ENCODE measurements around the gene WRAP53. TPM values are rescaled to one million over a fixed set of nuclear protein-coding genes. Genes with fewer than 3 reads are reported as not detected.
A peak's percentile ranks its signal among the peaks of the same experiment; 100 is the strongest.

The WRAP53 gene
- total and polyA plus RNA-seq, 10 of the 15 experiments (the other 5 are each of a cell fraction or from before 2014, with no cell fraction given), result 1.9 to 42.0 (median 21.9) TPM

GRCh38 chr17:7688808-7689316, 585 bp downstream of the WRAP53 start:
- Histone ChIP-seq H3K36me3 (ENCODE audit: control insufficient read depth in 2 of 2, insufficient read depth in 2 of 2, low read length in 1 of 2) (peaks cover 0 to 5% of the 10 kb centered on the region in 2 experiments; a peak in 1 of 4 replicates), H3K79me2 (ENCODE audit: control insufficient read depth, insufficient read depth, low read length) (peaks cover 52% of the 10 kb centered on the region), H3K27ac (ENCODE audit: control insufficient read depth, insufficient read depth) (peak overlapping the region; percentile 82), H4K20me1 (ENCODE audit: control insufficient read depth, insufficient read depth) (no peaks in the 10 kb centered on the region), H3K4me1 (ENCODE audit: control insufficient read depth, insufficient read depth, low read length) (peaks cover 12% of the 10 kb centered on the region), H3K27me3 (replicated peaks in 1 of 2; ENCODE audit: control insufficient read depth in 2 of 2, insufficient read depth in 2 of 2, low read length in 1 of 2) (no peaks in the 10 kb centered on the region), H3K4me2 (ENCODE audit: control insufficient read depth, insufficient read depth) (peak overlapping the region; percentile 98), H3K9ac (ENCODE audit: control insufficient read depth, insufficient read depth, low read length) (peak overlapping the region; percentile 97), H3K4me3 (peak overlapping the region; percentile 82), H2AFZ (ENCODE audit: control insufficient read depth, low read depth, low read length) (peak overlapping the region; percentile 98), H3K9me3 (replicated peaks; ENCODE audit: control insufficient read depth, insufficient read depth, low read length) (no peaks in the 10 kb centered on the region)
- in situ Hi-C loops (cut with MboI), result no loop called here
- ChIA-PET SMC1A (ENCODE audit: uncharacterized antibody, unreplicated experiment) (interaction anchor here (1.9 to 5.1 kb wide), 7 partner anchors 54 to 253 kb away, joined by 7 to 42 read pairs (median 17); partner anchors contain the start of genes MPDU1, SAT2 and SENP3), POLR2A (interaction anchor here (0.7 to 4.3 kb wide), 4 partner anchors 62 to 475 kb away, joined by 3 to 33 read pairs (median 12); partner anchors contain the start of genes SAT2, TMEM102 and TNFSF13), CTCF (interaction anchor here (0.8 to 6.4 kb wide), 18 partner anchors 10 to 430 kb away, joined by 3 to 128 read pairs (median 7); partner anchors contain the start of genes FXR2, MPDU1, NAA38 and SAT2), RAD21 (ENCODE audit: unreplicated experiment) (interaction anchor here (0.5 to 4.0 kb wide), 5 partner anchors 61 to 407 kb away, joined by 3 to 28 read pairs (median 10); partner anchors contain the start of genes SAT2, SENP3 and SLC2A4)
- DNase-seq (ENCODE audit: low read depth, low spot score), result no peak
- 8% methylated on average over 13 of the region's 13 CpGs for WGBS (ENCODE audit: insufficient coverage, insufficient replicate concordance, low lambda C conversion rate, missing lambda C conversion rate)
- FAIRE-seq, result no peak
- BruUV-seq (replicated peaks), result no TSS peak
- intact Hi-C loops (cut with micrococcal nuclease; ENCODE audit: unreplicated experiment), result loop anchor here (5.0 to 10.0 kb wide), 5 partner anchors 77 to 384 kb away; partner anchors contain the start of genes CYB5D1, EIF5A, FXR2 and NAA38
- ATAC-seq, result no peak
- TF ChIP-seq, protein P1, sequence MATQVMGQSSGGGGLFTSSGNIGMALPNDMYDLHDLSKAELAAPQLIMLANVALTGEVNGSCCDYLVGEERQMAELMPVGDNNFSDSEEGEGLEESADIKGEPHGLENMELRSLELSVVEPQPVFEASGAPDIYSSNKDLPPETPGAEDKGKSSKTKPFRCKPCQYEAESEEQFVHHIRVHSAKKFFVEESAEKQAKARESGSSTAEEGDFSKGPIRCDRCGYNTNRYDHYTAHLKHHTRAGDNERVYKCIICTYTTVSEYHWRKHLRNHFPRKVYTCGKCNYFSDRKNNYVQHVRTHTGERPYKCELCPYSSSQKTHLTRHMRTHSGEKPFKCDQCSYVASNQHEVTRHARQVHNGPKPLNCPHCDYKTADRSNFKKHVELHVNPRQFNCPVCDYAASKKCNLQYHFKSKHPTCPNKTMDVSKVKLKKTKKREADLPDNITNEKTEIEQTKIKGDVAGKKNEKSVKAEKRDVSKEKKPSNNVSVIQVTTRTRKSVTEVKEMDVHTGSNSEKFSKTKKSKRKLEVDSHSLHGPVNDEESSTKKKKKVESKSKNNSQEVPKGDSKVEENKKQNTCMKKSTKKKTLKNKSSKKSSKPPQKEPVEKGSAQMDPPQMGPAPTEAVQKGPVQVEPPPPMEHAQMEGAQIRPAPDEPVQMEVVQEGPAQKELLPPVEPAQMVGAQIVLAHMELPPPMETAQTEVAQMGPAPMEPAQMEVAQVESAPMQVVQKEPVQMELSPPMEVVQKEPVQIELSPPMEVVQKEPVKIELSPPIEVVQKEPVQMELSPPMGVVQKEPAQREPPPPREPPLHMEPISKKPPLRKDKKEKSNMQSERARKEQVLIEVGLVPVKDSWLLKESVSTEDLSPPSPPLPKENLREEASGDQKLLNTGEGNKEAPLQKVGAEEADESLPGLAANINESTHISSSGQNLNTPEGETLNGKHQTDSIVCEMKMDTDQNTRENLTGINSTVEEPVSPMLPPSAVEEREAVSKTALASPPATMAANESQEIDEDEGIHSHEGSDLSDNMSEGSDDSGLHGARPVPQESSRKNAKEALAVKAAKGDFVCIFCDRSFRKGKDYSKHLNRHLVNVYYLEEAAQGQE (IDR thresholded peaks at IDR 0.05; ENCODE audit: low read depth, low read length), result no peak
- TF ChIP-seq RB1 (IDR thresholded peaks at IDR 0.05; ENCODE audit: borderline replicate concordance) (no peak), DPF2 (IDR thresholded peaks at IDR 0.05) (no peak), SP1 (IDR thresholded peaks at IDR 0.05; ENCODE audit: low read depth, low read length) (no peak), RFX5 (IDR thresholded peaks at IDR 0.05; ENCODE audit: low read depth, low read length) (no peak), ZNF592 (IDR thresholded peaks at IDR 0.05) (no peak)
- TF ChIP-seq, protein P2, sequence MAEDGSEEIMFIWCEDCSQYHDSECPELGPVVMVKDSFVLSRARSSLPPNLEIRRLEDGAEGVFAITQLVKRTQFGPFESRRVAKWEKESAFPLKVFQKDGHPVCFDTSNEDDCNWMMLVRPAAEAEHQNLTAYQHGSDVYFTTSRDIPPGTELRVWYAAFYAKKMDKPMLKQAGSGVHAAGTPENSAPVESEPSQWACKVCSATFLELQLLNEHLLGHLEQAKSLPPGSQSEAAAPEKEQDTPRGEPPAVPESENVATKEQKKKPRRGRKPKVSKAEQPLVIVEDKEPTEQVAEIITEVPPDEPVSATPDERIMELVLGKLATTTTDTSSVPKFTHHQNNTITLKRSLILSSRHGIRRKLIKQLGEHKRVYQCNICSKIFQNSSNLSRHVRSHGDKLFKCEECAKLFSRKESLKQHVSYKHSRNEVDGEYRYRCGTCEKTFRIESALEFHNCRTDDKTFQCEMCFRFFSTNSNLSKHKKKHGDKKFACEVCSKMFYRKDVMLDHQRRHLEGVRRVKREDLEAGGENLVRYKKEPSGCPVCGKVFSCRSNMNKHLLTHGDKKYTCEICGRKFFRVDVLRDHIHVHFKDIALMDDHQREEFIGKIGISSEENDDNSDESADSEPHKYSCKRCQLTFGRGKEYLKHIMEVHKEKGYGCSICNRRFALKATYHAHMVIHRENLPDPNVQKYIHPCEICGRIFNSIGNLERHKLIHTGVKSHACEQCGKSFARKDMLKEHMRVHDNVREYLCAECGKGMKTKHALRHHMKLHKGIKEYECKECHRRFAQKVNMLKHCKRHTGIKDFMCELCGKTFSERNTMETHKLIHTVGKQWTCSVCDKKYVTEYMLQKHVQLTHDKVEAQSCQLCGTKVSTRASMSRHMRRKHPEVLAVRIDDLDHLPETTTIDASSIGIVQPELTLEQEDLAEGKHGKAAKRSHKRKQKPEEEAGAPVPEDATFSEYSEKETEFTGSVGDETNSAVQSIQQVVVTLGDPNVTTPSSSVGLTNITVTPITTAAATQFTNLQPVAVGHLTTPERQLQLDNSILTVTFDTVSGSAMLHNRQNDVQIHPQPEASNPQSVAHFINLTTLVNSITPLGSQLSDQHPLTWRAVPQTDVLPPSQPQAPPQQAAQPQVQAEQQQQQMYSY (CRISPR knock-in tag; IDR thresholded peaks at IDR 0.05), result no peak
- TF ChIP-seq, protein P3, sequence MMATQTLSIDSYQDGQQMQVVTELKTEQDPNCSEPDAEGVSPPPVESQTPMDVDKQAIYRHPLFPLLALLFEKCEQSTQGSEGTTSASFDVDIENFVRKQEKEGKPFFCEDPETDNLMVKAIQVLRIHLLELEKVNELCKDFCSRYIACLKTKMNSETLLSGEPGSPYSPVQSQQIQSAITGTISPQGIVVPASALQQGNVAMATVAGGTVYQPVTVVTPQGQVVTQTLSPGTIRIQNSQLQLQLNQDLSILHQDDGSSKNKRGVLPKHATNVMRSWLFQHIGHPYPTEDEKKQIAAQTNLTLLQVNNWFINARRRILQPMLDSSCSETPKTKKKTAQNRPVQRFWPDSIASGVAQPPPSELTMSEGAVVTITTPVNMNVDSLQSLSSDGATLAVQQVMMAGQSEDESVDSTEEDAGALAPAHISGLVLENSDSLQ (IDR thresholded peaks at IDR 0.05), result no peak
